Daoy (cell line): ENCODE measurements around the gene ZNF664. TPM values are rescaled to one million over a fixed set of nuclear protein-coding genes. Genes with fewer than 3 reads are reported as not detected.
A peak's percentile ranks its signal among the peaks of the same experiment; 100 is the strongest.

Experiments used
- DNase-seq: peaks from one replicate; pipeline ENCODE4 v3.0.0-alpha.2; 2015; ENCODE audit warnings: low read depth
- total RNA-seq: library from RNA; depleted of rRNA; stranded (reverse); fragments of >200 nt; shearing (Covaris generic); gene quantifications from 2 replicates; pipeline ENCODE4 v1.2.3, GENCODE V29; 2014; rRNA removed

Gene ZNF664
- total RNA-seq: 50.4 and 50.9 TPM in 2 replicates

DNA sequence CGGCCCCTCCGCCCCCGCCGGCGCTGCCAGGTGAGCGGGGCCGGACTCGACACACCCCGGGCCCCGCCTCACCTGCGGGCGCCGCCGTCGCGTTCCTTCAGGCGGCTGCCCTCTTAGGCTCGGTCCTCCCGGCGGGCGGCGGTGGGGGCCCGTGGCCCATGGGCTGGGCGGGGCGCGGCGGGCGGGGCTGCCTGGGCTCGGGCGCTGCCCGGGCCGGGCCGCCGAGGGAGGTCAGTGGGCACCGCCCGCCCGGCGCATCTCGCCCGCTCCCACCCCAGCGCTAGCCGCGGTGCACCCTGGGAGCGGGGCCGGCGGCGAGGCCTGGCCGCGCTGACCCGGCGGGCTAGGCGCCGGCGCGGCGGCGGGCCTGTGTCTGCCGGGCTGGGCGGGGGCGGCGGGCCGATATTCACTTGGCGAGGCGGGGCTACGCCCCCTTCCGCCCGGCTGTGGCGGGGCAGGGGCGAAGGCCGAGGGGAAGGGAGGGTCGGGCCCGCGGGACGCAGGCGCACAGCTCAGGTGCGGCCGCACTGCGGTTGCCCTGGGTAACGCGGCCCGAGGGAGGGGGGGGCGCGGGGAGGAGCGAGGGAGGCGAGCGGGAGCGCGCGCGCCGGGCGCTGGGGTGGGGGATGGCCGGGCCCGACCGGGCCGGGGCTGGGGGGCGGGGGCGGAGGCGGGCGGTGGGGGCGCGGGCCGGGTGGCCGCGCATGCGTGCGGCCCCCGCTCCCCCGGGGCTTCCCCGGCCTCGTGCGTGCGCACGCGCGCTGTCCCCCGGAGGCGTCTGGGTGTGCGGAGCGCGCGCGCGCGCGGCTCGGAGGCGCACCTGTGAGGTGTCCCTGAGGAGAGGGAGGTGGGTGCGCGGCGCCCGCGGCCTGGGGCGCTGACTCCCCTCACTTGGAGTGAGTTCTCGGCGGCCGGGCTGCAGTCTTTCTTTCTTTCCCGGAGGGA lies at the start of gene ZNF664, which contains the start of gene CCDC92:
Gene ZNF664, plus strand, starts transcription at position 759 of the 945 bp plus-strand sequence. CDS start 38,930 bp downstream, outside the sequence.
Gene CCDC92, minus strand, starts transcription at position 375 of the 945 bp plus-strand sequence. CDS start 28,526 bp downstream, outside the sequence.
- peak; percentile 97 for DNase-seq

DNA sequence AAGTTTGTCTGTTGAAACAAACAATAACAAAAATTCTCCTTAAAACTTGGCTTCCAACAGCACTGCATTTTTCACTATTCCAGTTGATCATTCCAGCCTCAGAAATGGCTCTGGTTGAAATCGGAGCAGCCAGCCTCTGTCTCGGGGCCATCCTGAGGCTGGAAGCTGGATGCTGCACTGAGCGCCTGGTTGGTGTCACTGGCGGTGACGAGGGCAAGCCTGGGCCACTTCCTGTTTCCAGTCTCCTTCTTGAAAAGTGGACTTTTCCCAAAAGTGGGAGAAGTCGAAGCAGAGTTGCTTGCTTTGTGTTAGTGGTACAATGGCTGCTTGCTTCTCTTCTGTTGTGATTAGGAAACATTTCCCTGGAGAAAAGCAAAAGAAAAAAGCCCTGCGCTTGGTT lies 49.1 kb upstream of the ZNF664 start:
- DNase-seq: no peak

DNA sequence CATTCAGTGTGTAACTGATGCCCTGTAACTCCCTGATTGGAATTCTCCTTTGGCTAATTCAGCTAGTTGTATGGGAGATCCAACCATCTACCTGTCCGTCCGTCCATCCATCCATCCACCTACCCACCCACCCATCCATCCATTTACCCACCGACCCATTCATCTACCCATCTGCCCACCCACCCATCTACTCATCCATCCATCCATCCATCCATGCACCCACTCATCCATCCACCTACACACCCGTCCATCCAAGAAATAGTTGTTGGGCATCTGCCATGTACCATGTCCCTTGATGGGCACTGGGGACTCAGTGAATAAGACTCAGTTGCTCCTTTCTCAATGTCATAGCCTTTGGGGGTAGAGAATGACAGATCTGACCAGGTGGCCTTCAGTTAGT lies 48.5 kb upstream of the ZNF664 start:
- DNase-seq: no peak

DNA sequence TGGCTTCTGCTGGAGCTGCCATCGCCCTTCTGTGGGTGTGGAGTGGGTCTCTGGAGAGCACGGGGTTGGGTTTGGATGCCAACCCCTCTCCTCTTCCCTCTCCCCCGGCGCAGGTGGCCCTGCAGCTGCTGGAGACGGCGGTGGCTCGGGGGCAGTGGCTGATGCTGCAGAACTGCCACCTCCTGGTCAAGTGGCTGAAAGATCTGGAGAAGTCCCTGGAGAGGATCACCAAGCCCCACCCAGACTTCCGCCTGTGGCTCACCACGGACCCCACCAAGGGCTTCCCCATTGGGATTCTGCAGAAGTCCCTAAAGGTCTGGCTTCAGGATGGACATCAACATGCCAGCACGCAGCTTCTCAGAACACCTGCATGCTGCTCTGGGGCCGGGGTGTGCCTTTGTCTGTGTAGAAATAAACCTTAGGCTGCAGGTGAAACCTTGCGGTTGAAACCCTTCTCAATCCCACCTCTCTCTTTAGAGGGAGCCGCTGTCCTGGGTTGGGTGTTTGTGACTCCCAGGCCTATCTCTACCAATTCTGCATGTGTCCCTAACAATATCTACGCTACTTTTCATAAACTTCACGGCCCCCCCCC lies 44.6 kb upstream of the ZNF664 start:
- no peak for DNase-seq

DNA sequence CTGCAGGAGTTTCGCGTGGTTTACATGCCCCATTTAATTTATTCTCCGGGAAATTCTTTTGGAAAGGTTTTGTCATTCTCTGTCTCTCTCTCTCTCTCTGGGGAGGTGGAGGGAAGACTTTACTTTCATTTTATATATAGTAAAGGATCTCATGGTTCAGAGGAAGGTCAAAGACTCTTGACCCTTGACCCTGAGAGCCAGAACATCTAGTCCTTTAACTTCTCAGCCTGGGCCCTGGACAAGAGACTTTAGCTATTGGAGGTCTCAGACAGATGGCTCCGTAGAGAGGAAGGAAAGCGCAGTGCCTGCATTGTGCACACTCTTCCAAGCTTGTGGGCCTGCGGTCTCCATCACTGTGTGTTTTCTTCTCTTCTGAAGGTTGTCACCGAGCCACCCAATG lies 44.1 kb upstream of the ZNF664 start:
- DNase-seq: no peak

DNA sequence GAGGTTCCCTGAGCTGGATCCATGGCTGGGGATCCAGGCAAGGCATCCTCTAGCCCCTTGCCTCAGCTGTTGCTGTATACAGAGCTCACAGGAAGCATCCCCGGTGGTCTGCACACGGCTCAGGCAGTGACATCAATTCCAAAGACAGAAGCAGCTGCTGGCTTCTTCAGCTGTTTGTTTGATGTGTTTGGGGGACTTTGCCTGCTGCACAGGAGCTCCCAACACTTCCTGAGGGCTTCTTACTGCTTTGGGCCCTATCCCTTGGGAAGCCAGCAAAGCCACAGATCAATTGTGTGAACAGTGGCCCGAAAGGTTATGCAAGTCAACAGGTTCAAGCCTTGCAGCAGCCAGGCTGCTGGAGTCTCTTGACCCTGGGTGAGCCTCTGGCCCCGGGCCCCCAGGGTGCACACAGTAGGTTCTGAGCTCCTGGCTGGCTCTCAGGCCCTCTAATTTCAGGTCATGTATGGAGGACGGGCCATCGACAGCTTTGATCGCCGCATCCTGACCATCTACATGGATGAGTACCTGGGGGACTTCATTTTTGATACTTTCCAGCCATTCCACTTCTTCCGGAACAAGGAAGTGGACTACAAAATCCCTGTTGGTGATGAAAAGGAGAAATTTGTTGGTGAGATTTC lies 43.0 kb upstream of the ZNF664 start:
- DNase-seq: no peak

DNA sequence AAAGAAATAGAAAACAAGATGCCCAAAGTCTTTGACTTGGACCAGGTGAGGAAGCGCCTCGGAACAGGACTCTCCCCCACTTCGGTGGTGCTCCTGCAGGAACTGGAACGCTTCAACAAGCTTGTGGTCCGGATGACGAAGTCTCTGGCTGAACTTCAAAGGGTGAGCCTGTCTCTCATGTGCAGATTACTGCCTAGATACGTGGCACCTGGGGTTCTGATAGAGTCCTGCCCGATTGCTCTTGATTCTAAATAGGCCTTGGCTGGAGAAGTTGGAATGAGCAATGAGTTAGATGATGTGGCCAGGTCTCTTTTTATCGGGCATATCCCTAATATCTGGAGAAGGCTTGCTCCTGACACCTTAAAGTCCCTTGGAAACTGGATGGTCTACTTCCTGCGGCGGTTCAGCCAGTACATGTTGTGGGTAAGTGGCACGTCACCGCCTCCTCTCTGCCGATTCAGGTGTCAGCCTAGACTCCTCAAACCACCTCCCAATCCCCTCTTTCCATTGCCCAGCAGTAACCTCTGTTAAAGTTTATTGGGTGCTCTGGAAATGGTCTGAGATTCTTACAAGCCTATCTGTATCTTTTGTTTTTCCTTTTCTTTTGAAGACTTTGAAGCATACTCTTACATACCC lies 41.2 kb upstream of the ZNF664 start:
- DNase-seq: no peak

DNA sequence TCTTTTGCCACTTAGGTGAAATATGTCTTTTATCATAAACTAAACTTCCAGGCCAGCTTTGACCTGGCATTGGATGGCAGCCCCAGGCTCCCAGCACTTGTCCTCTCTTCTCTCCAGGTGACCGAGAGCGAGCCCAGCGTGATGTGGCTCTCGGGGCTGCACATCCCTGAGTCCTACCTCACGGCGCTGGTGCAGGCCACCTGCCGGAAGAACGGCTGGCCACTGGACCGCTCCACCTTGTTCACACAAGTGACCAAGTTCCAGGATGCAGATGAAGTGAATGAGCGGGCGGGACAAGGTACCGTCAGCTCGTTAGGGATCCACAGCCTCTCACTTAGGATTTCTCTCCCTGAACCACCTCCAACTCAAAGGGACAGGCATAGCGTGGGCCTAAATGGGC lies 39.8 kb upstream of the ZNF664 start:
- no peak for DNase-seq

DNA sequence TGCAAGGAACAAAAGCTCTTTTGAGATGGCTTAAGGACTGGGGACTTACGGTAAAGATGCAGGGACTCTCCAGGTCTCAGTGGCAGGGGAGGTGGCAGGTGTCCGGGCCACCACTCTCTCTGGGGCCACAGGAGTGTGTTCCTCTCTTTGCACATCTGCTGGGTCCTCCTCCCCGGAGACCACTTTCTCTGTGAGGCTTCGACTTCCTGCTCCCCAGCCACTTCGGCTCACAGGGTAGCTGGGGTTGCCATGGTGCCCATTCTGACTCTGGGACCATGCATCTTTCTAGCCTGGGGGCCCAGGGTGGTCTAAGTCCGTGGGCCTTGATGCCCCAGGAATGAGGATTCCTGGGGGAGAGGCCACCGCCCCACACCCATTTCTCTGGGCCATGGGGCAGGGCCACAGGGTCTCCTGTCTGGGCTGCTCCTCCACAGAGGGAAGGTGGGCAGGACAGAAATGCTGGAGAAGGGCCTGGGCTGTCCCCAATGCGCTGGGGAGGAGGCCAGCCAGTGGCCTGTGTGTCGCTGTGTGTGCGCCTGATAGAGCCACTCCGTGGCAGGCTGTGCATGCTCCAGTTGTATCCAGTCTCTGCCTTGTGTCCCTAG lies 38.9 kb upstream of the ZNF664 start:
- DNase-seq: no peak

DNA sequence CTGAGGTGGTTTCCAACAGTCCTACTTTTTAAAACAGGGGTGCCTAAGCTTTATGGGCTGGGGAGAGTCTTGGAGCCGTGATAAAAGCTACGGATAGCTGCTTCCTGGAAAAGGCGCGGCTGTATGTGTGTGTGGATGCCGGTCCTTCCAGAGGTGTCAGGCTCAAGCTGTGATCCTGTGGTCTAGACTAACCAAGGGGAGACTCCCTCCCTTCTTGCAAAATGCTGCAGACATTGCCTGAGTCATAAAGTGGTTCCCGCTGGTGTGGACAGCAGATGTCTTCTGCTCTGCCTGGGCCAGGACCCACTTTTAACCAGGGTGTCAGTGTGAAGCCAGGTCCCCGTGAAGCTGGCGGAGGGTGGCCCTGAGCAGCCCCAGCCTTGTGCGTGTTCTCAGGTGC lies 38.2 kb upstream of the ZNF664 start:
- peak; percentile 32 for DNase-seq

DNA sequence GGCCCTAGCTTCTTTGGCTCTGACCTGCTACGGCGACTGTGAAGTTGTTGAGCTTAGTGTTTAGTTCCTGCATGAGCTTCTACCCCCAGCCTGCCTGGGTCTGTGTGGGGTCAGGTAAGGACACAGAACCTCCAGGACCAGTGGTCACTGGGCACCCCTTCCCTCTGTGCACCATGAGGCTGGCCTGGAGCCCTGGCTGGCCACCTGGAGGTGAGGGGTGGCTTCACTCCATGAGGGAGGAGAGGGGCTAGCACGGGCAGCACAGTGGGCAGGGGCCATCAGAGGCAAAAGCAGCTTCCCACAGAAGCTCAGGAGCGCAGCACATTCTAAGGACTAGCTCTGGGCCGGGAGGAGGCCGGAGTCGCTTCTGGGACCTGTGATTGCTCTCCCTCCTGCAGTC lies 37.1 kb upstream of the ZNF664 start:
- DNase-seq: no peak

DNA sequence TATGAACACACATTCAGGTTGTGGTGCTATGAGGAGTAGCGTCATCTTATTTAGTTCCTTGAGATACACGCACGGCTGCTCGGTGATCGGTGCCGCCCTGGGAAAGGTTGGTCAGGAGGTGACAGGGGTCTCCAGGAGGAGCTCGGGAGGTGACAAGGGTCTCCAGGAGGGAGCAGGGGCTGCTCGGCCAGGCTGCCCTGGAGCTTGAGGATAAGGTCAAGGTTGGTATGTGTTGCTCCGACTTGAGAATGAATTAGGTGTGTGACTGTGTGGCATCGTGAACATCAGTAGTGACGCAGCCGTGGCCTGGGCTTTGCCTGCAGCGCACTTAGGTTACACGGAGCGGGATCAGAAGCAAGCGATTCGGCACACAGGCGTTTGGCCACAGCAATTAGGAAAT lies 36.5 kb upstream of the ZNF664 start:
- DNase-seq: no peak

DNA sequence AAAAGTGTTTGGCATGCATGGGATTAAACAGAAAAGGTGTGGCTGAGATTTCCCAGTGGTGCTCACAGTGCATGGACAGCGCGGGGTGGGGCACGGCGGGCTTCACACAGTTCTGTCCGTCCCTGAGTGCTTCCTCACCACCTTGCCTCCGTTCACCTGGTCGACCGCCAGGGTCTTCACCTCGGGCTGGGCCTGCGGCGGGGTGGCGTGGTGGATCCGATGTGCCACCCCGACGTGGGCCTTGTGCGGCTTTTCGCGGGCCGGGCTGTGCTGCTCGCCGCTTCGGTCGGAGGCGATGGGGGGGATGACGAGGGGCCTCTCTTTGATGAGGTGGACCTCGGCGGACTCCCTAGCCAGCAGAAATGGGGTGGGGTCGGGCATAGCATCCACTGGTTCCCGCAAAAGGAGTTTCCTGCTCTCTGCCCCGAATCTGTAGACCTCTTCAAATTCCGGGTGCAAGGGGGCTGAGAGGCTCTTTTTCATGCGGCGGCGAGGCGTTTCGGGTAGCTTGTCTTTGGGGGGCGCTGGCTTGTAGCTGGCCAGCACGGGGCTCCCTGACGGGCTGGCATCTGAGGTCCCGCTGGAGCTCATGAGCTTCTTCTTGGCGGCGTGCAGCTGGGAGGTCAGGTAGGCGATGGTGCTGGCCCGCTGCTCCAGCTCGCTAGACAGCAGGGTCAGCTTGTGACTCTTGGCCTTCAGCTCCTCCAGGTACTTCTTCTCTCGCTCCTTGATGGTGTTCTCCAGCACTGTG lies 35.9 kb upstream of the ZNF664 start:
- DNase-seq: no peak

DNA sequence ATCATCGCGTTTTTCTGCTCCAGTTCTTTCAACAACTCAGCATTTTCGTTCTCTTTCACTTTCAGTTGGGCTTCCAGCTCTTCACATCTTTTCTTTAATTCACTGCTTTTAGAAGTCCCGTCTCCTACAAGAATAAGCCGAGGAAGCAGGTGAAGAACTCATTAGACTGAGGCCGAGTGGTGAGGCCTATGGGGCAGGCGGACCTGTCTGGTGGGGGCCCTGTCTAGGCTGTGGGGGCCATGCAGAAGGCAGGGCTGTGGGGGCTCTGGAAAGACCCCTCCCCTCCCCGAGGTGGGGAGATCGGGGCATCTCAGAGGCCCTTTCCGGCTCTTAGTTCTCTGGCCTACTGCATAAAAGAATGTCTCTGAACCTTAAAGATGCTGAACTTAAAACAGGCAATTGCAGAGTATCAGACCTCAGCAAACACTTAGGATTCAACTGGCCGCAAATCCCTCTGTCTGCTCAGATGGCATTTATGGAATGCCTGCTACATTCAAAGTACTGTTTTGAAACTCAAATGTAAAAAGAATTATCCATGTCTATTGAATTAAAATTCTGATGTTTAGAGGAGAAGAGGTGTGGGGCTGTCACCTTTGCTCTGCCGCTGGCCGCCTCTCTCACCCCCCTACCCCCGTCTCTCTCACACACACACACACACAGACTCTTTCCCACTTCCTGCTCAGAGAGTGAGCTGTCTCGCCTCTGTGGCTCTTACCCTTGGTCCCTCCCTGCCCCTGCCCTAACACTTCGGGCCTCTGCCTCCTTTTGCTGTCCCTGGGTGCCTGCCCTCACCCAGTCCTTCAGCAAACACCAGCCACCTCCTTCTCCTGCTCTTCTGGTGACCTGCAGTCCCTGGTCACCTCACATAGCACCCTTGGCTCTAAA lies 35.1 kb upstream of the ZNF664 start:
- no peak for DNase-seq

DNA sequence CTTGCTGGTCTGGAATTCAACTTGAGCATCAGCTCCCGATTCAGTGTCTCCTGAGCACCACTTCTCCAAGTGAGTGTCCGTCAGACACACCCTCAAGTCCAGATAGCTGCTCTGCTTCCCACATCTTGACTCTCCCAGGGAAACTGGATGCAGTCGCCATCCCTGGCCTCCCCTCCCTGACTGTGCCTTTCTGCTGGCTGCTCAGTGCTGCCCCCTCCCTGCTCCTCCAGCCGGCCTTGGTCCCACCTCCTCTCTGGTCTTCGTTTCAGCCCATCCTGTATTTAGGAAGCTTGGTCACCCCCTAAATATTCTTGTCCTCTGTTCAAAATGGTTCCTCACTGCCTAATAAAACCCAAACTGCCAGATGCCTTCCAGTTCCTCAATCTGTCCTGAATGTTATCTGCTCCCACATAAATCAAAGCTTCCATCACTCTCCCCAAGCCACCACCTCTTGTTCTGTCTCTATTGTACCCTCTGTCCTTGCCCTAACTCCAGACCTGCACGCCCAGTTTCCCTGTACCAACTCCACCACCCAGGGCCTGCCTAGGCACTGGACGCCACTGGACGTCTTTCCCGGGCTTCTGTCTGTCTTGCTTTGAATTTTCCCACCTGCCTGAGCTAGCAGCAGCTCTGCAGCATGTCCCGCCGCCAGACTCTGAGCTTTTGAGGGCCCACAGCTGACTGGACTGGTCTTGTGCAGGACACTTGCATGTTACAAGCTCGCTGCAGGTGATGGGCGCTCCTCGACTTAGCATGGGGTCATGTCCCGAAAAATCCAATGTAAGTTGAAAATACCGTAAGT lies 34.1 kb upstream of the ZNF664 start:
- DNase-seq: peak; percentile 37

DNA sequence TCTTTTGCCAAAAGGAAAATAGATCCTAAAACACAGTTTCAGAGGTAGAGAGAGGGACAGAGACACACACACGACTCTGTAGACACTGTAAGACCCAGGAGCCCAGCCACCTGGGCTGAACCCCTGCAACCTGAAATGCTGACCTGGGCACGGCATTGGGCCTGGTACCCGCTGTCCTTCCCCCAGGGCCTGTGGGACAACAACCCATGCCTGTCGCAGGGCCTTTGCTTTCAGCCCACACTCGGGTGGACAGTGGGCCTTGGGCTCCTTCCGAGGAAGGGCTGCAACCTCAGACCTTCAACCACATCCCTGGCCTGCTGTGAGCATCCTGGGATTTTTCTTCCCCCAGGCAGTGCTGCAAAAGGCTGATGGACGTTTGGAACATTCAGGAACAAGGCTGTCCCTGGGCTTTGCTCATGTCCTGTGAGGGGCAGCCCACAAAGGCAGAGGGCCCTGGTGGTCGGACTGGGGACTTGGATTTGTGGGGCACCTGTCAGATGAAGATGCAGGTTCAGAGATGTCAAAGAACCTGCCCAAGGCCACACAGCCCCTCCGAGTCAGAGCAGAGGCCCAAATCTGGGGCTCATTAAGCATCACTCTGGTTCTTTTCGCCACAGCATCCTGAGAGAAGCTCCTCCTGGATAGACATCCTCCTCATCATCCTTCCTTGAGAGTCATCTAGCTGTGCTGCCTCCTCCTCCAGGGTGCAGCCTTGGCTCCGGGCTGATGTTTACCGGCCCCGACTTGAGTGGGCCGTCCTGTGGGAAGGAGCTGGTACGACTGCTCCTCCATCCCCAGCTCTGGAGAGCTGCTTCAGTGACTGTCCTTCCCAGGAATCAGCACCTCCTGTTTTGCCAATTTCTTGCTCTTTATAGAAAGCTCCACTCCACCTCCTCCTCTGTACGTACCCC lies 33.0 kb upstream of the ZNF664 start:
- no peak for DNase-seq

DNA sequence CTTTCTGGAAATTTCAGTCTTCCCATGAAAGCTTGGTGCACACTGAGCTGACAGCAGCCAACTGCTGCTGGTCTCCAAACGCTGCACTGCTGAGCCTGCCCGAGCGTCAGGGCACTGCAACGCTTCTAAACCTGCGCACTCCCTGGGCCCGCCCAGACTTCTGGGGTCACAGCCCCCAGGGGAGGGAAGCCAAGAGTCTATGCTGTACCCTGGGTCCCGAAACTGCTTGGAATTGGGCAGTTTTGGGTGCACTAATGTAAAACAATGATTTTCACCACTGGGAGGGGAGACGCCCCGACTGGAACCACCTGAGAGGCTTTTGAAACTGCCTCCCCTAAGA lies 32.4 kb upstream of the ZNF664 start:
- no peak for DNase-seq

DNA sequence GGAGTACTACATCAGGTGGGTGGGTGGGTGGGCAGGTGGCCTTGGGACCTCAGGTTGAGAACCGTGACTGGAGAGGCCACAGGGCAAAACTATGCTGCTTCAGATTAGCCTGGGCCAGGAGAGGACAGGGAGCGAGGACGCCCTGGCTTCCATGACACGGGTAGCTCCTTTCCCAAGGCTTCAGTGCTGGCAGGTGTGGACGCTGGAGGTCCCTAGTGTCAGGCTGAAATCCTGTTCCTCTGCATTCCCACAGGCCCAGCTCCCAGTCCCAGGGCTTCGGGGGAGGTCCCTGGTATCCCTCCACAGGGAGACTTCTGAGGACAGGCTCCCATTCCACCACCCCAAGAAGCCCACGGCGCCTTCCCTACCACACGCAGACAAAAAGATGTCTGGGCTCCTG lies 32.0 kb upstream of the ZNF664 start:
- DNase-seq: no peak
